RWPE2 (cell line): ENCODE measurements around the gene ESR2.

ENCODE experiments used
- ATAC-seq: fragments of 200-7000 bp; cut with Tn5 transposase; 3 replicates; pipeline ENCODE4 v1.9.1; 2021; ENCODE audit warnings: low read depth
- DNase-seq: peaks from one replicate; pipeline ENCODE4 v3.0.0-alpha.2; 2020; ENCODE audit warnings: low spot score
- H3K27ac ChIP-seq: fragments of 450-650 bp; 2 replicates; pipeline ENCODE4 v1.5.1; 2017; ENCODE audit warnings: mild to moderate bottlenecking; ENCODE audit not compliant: poor library complexity, severe bottlenecking
- H3K27me3 ChIP-seq: fragments of 250-450 bp; sonication (Bioruptor Pico); 2 replicates; pipeline ENCODE4 v1.5.1; 2021; ENCODE audit warnings: mild to moderate bottlenecking, moderate library complexity; ENCODE audit not compliant: insufficient read depth, poor library complexity, severe bottlenecking
- H3K36me3 ChIP-seq: fragments of 250-450 bp; sonication (Bioruptor Pico); 2 replicates; pipeline ENCODE4 v1.5.1; 2020; ENCODE audit warnings: low read depth, mild to moderate bottlenecking, moderate library complexity
- H3K4me1 ChIP-seq: fragments of 250-450 bp; sonication (Bioruptor Pico); 2 replicates; pipeline ENCODE4 v1.5.1; 2021; ENCODE audit warnings: mild to moderate bottlenecking, moderate library complexity; ENCODE audit not compliant: insufficient read depth, poor library complexity, severe bottlenecking
- H3K4me3 ChIP-seq: fragments of 250-450 bp; sonication (Bioruptor Pico); 2 replicates; pipeline ENCODE4 v1.5.1; 2021; ENCODE audit warnings: mild to moderate bottlenecking, moderate library complexity; ENCODE audit not compliant: severe bottlenecking
- H3K9me3 ChIP-seq: fragments of 250-450 bp; sonication (Bioruptor Pico); 2 replicates; pipeline ENCODE4 v1.5.1; 2021; ENCODE audit warnings: mild to moderate bottlenecking, moderate library complexity; ENCODE audit not compliant: severe bottlenecking
- CTCF ChIP-seq: fragments of 450-650 bp; IDR thresholded peaks from one replicate; pipeline ENCODE4 v1.5.1; 2017; ENCODE audit warnings: mild to moderate bottlenecking, moderate library complexity; ENCODE audit not compliant: poor library complexity, severe bottlenecking

Gene ESR2

GRCh38 chr14:64095620-64096019, 198.6 kb downstream of the ESR2 start:
- Histone ChIP-seq H3K4me1 (peaks cover 10% of the 10 kb centered on the region), H3K27me3 (no peaks in the 10 kb centered on the region), H3K9me3 (no peaks in the 10 kb centered on the region), H3K27ac (peak overlapping the region; percentile 10), H3K36me3 (peaks cover 12% of the 10 kb centered on the region), H3K4me3 (no peak overlapping the region)
- no peak for DNase-seq
- peak; percentile 73 for ATAC-seq
- no peak for TF ChIP-seq CTCF

GRCh38 chr14:64092940-64093339, 201.2 kb downstream of the ESR2 start:
- Histone ChIP-seq H3K36me3 (peaks cover 15% of the 10 kb centered on the region), H3K27me3 (no peaks in the 10 kb centered on the region), H3K4me1 (peaks cover 10% of the 10 kb centered on the region), H3K4me3 (no peak overlapping the region), H3K9me3 (no peaks in the 10 kb centered on the region), H3K27ac (no peak overlapping the region)
- ATAC-seq (peak; percentile 50; the same call in 1 of the 3 replicates), DNase-seq (no peak)
- TF ChIP-seq CTCF: no peak

- Histone ChIP-seq H3K27me3 (no peaks in the 10 kb centered on the region), H3K4me3 (no peak overlapping the region), H3K9me3 (no peaks in the 10 kb centered on the region), H3K36me3 (peaks cover 21% of the 10 kb centered on the region), H3K4me1 (peaks cover 10% of the 10 kb centered on the region), H3K27ac (no peak overlapping the region)
- no peak for TF ChIP-seq CTCF
- no peak for ATAC-seq
- DNase-seq: no peak
These were observed 201.8 kb downstream of the ESR2 start for GRCh38 chr14:64092338-64092737.

- Histone ChIP-seq H3K27ac (no peak overlapping the region), H3K9me3 (no peaks in the 10 kb centered on the region), H3K36me3 (peaks cover 24% of the 10 kb centered on the region), H3K4me3 (no peak overlapping the region), H3K4me1 (peaks cover 10% of the 10 kb centered on the region), H3K27me3 (no peaks in the 10 kb centered on the region)
- DNase-seq (no peak), ATAC-seq (no peak)
- TF ChIP-seq CTCF: no peak
These were observed 203.0 kb downstream of the ESR2 start for GRCh38 chr14:64091217-64091616.

GRCh38 chr14:64089920-64090319, 204.3 kb downstream of the ESR2 start:
- no peak overlapping the region for H3K27ac ChIP-seq

More at GRCh38 chr14:64089920-64090319, 204.3 kb downstream of the ESR2 start:
- H3K4me1 ChIP-seq: peaks cover 12% of the 10 kb centered on the region
- H3K36me3 ChIP-seq: peaks cover 24% of the 10 kb centered on the region
- no peak for TF ChIP-seq CTCF
- no peak overlapping the region for H3K4me3 ChIP-seq
- ATAC-seq (peak; percentile 73), DNase-seq (no peak)
- H3K9me3 ChIP-seq: no peaks in the 10 kb centered on the region
- H3K27me3 ChIP-seq: no peaks in the 10 kb centered on the region
